ENCODE measurements around the gene VGLL2.

VGLL2 gene

DNA sequence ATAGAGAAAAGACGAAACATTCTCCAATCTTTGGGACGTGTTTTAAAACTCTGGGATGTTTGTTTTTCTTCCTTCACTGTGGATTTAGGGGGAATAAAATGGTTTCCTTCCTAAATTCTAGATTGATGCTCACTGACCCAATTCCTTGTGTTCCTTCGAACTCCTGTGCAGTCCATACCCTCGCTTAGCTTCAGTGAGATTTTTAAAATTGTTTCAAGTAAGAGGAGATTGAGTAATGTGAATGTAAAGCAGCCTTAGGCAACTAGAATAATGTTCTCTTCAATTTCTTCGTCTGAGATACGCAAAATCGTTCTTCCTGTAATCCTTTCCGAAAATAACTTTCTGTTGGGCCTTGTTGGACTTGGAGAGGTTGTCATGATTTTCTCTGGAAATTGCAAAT, 2.6 kb upstream of the VGLL2 start:
- no peaks in the 10 kb centered on the region for H3K9me2 ChIP-seq (ENCODE audit: low read depth, low read length)
- no peaks in the 10 kb centered on the region for H3K4me1 ChIP-seq (ENCODE audit: insufficient read depth, low read length, severe bottlenecking)
- no peak overlapping the region for H2AFZ ChIP-seq (ENCODE audit: low read length)
- no peaks in the 10 kb centered on the region for H3K36me3 ChIP-seq (ENCODE audit: insufficient read depth, low read length)
- H3K27ac ChIP-seq (ENCODE audit: low read depth, low read length, poor library complexity, severe bottlenecking) = no peak overlapping the region
- H4K20me1 ChIP-seq (ENCODE audit: insufficient read depth, low read length) = no peaks in the 10 kb centered on the region
- H3K9ac ChIP-seq (ENCODE audit: low read length) = no peak overlapping the region
- no peak overlapping the region for H3K4me3 ChIP-seq (ENCODE audit: low read depth, low read length, poor library complexity, severe bottlenecking)
- H3K9me3 ChIP-seq (ENCODE audit: low read length) = no peaks in the 10 kb centered on the region
- H3K4me2 ChIP-seq (ENCODE audit: low read length) = no peak overlapping the region
- no peaks in the 10 kb centered on the region for H3F3A ChIP-seq (ENCODE audit: insufficient read depth, low read length)
- H3K27me3 ChIP-seq (ENCODE audit: insufficient read depth, low read length) = no peaks in the 10 kb centered on the region
- TF ChIP-seq EZH2 (IDR thresholded peaks at IDR 0.05; ENCODE audit: borderline replicate concordance, low read length) = no peak
- TF ChIP-seq, protein P1, sequence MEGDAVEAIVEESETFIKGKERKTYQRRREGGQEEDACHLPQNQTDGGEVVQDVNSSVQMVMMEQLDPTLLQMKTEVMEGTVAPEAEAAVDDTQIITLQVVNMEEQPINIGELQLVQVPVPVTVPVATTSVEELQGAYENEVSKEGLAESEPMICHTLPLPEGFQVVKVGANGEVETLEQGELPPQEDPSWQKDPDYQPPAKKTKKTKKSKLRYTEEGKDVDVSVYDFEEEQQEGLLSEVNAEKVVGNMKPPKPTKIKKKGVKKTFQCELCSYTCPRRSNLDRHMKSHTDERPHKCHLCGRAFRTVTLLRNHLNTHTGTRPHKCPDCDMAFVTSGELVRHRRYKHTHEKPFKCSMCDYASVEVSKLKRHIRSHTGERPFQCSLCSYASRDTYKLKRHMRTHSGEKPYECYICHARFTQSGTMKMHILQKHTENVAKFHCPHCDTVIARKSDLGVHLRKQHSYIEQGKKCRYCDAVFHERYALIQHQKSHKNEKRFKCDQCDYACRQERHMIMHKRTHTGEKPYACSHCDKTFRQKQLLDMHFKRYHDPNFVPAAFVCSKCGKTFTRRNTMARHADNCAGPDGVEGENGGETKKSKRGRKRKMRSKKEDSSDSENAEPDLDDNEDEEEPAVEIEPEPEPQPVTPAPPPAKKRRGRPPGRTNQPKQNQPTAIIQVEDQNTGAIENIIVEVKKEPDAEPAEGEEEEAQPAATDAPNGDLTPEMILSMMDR (IDR thresholded peaks at IDR 0.05; ENCODE audit: low read length) = no peak
- H3K79me2 ChIP-seq (ENCODE audit: insufficient read depth, low read length) = no peaks in the 10 kb centered on the region

DNA sequence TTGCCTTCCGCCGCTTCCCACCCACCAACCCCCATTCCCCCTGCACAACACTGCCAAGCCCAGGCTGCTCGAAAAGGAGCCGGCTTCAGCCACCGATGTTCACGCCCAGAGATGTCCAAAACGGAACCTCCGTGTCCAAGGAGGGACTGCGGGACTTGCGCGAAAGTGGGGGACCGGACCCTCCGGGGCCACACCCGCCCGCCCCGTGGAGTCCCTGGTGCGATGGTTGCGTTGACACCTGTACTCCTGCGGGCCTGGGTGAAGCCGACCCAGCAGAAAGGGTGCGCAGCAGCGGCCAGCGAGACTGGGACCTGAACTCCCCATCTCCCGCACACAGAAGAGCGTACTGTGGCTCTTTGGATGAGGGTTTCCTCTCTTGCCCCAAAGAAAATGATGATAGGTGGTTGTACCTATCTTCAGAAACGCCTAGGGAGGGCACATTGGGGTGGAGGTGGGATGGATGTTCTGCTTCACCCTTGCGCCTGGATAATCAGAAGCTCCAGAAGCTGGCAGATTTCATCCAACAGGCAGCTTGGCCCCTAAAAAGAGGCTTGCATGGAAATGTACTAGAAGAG, 1.9 kb upstream of the VGLL2 start:
- H3K27ac ChIP-seq (ENCODE audit: low read depth, low read length, poor library complexity, severe bottlenecking) = no peak overlapping the region
- no peaks in the 10 kb centered on the region for H3K27me3 ChIP-seq (ENCODE audit: insufficient read depth, low read length)

DNA sequence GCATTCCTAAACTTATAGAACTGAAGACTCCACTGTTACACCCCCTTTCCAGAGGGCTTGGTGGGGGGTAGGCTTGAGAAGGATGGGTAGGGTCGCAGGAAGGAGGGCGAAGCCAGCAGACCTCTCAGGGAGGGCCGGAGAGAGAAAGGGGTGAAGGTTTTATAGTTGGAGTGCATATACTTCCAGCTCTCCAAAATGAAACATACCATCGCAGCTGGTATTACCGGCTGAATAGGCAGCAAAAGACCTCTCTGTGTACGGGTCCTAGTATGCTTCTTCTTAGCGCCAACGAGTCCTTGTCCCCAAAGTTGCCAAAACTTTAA, 1.0 kb upstream of the VGLL2 start:
- Histone ChIP-seq H3K79me2 (ENCODE audit: insufficient read depth, low read length) (no peaks in the 10 kb centered on the region), H3K36me3 (ENCODE audit: insufficient read depth, low read length) (no peaks in the 10 kb centered on the region), H3K27ac (ENCODE audit: low read depth, low read length, poor library complexity, severe bottlenecking) (no peak overlapping the region), H3K9me2 (ENCODE audit: low read depth, low read length) (no peaks in the 10 kb centered on the region), H3K9ac (ENCODE audit: low read length) (no peak overlapping the region), H3K27me3 (ENCODE audit: insufficient read depth, low read length) (no peaks in the 10 kb centered on the region), H3K4me3 (ENCODE audit: low read depth, low read length, poor library complexity, severe bottlenecking) (no peak overlapping the region), H3F3A (ENCODE audit: insufficient read depth, low read length) (no peaks in the 10 kb centered on the region), H3K4me1 (ENCODE audit: insufficient read depth, low read length, severe bottlenecking) (no peaks in the 10 kb centered on the region), H4K20me1 (ENCODE audit: insufficient read depth, low read length) (no peaks in the 10 kb centered on the region), H3K4me2 (ENCODE audit: low read length) (no peak overlapping the region), H3K9me3 (ENCODE audit: low read length) (no peaks in the 10 kb centered on the region), H2AFZ (ENCODE audit: low read length) (no peak overlapping the region)
- no peak for TF ChIP-seq EZH2 (IDR thresholded peaks at IDR 0.05; ENCODE audit: borderline replicate concordance, low read length)
- TF ChIP-seq, protein P1 (IDR thresholded peaks at IDR 0.05; ENCODE audit: low read length) = no peak

More for the DNA sequence above, 1.9 kb upstream of the VGLL2 start:
- no peaks in the 10 kb centered on the region for H3K9me2 ChIP-seq (ENCODE audit: low read depth, low read length)
- no peak overlapping the region for H2AFZ ChIP-seq (ENCODE audit: low read length)
- H3K9me3 ChIP-seq (ENCODE audit: low read length) = no peaks in the 10 kb centered on the region
- H3K79me2 ChIP-seq (ENCODE audit: insufficient read depth, low read length) = no peaks in the 10 kb centered on the region
- no peak for TF ChIP-seq EZH2 (IDR thresholded peaks at IDR 0.05; ENCODE audit: borderline replicate concordance, low read length)
- TF ChIP-seq, protein P1 (IDR thresholded peaks at IDR 0.05; ENCODE audit: low read length) = no peak
- no peak overlapping the region for H3K4me2 ChIP-seq (ENCODE audit: low read length)
- no peaks in the 10 kb centered on the region for H3F3A ChIP-seq (ENCODE audit: insufficient read depth, low read length)
- no peak overlapping the region for H3K4me3 ChIP-seq (ENCODE audit: low read depth, low read length, poor library complexity, severe bottlenecking)
- no peaks in the 10 kb centered on the region for H4K20me1 ChIP-seq (ENCODE audit: insufficient read depth, low read length)
- no peak overlapping the region for H3K9ac ChIP-seq (ENCODE audit: low read length)
- no peaks in the 10 kb centered on the region for H3K36me3 ChIP-seq (ENCODE audit: insufficient read depth, low read length)
- no peaks in the 10 kb centered on the region for H3K4me1 ChIP-seq (ENCODE audit: insufficient read depth, low read length, severe bottlenecking)
